Cardiac muscle cell (in vitro differentiated cells and primary cell): ENCODE data around the gene PNKD. TPM values are rescaled to one million over a fixed set of nuclear protein-coding genes. Genes with fewer than 3 reads are reported as not detected.
A peak's percentile ranks its signal among the peaks of the same experiment; 100 is the strongest.

Experiments
- DNase-seq, 2 donors: peaks; one replicate each; pipeline versions ENCODE4 v3.0.0 to v3.0.0-alpha.2; 2010 to 2017; ENCODE audit warnings: low read depth in 1 of 2, low spot score in 1 of 2
- H3K27ac ChIP-seq: fragments of 200-600 bp; sonication (generic); 2 replicates; pipeline ENCODE4 v1.5.1; 2016
- H3K27me3 ChIP-seq: fragments of 200-600 bp; sonication (generic); 2 replicates; pipeline ENCODE4 v1.6.0; 2016; ENCODE audit warnings: control low read depth
- H3K36me3 ChIP-seq: fragments of 200-600 bp; sonication (generic); 2 replicates; pipeline ENCODE4 v1.5.1; 2016; ENCODE audit warnings: control low read depth
- H3K4me1 ChIP-seq: fragments of 200-600 bp; sonication (generic); 2 replicates; pipeline ENCODE4 v1.8.1; 2017; ENCODE audit warnings: low read depth, mild to moderate bottlenecking, mixed run types
- H3K4me3 ChIP-seq: fragments of 200-600 bp; sonication (generic); 2 replicates; pipeline ENCODE4 v1.5.1; 2016; ENCODE audit warnings: mild to moderate bottlenecking
- H3K9me3 ChIP-seq: fragments of 200-600 bp; sonication (generic); 2 replicates; pipeline ENCODE4 v1.5.1; 2017; ENCODE audit warnings: low read depth, mild to moderate bottlenecking, control low read depth
- CTCF ChIP-seq: IDR thresholded peaks from 2 replicates; pipeline ENCODE4 v1.5.1; 2012; ENCODE audit warnings: low read depth, mild to moderate bottlenecking, low read length
- polyA plus RNA-seq: library from polyadenylated mRNA; unstranded; fragments of >200 nt; fragmentation: Nextera tagmentation; extraction: Ambion mirVana; gene quantifications from 2 replicates; pipeline ENCODE4 v1.2.1, GENCODE V29; 2016
- total RNA-seq: library from RNA; depleted of rRNA; stranded (reverse); fragments of >200 nt; gene quantifications from 2 replicates; pipeline ENCODE4 v1.2.3, GENCODE V29; 2016

Gene PNKD
- total and polyA plus RNA-seq, 2 experiments from 2014 or later, result 103 to 287 TPM

- H3K27ac ChIP-seq, result no peak overlapping the region
- H3K4me1 ChIP-seq, result peaks cover 6% of the 10 kb centered on the region
- H3K9me3 ChIP-seq, result no peaks in the 10 kb centered on the region
- no peak for TF ChIP-seq CTCF
- H3K36me3 ChIP-seq, result peaks cover 24% of the 10 kb centered on the region
- no peaks in the 10 kb centered on the region for H3K27me3 ChIP-seq
- DNase-seq, result no peak
- no peak overlapping the region for H3K4me3 ChIP-seq
Measured at GRCh38 chr2:218275371-218276072, 5.2 kb downstream of the PNKD start.

GRCh38 chr2:218276986-218277755 lies 6.9 kb downstream of the PNKD start:
- Histone ChIP-seq H3K9me3 (no peaks in the 10 kb centered on the region), H3K4me1 (no peaks in the 10 kb centered on the region), H3K36me3 (peaks cover 24% of the 10 kb centered on the region), H3K4me3 (no peak overlapping the region), H3K27me3 (no peaks in the 10 kb centered on the region), H3K27ac (no peak overlapping the region)
- peak; percentile 14 for TF ChIP-seq CTCF
- no peak for DNase-seq

GRCh38 chr2:218277921-218278320 lies 7.6 kb downstream of the PNKD start:
- H3K36me3 ChIP-seq, result peaks cover 24% of the 10 kb centered on the region
- no peak for TF ChIP-seq CTCF
- no peaks in the 10 kb centered on the region for H3K4me1 ChIP-seq
- H3K4me3 ChIP-seq, result no peak overlapping the region
- no peaks in the 10 kb centered on the region for H3K9me3 ChIP-seq
- no peak overlapping the region for H3K27ac ChIP-seq
- no peak for DNase-seq
- H3K27me3 ChIP-seq, result no peaks in the 10 kb centered on the region

- Histone ChIP-seq H3K4me3 (no peak overlapping the region), H3K4me1 (no peaks in the 10 kb centered on the region), H3K27ac (no peak overlapping the region), H3K9me3 (no peaks in the 10 kb centered on the region), H3K36me3 (peaks cover 21% of the 10 kb centered on the region), H3K27me3 (no peaks in the 10 kb centered on the region)
- DNase-seq, result no peak
- TF ChIP-seq CTCF, result no peak
Measured at GRCh38 chr2:218278531-218279360, 8.4 kb downstream of the PNKD start.

GRCh38 chr2:218280260-218280870 lies 10.0 kb downstream of the PNKD start:
- Histone ChIP-seq H3K27ac (no peak overlapping the region), H3K4me1 (no peaks in the 10 kb centered on the region), H3K9me3 (no peaks in the 10 kb centered on the region), H3K4me3 (no peak overlapping the region), H3K27me3 (no peaks in the 10 kb centered on the region), H3K36me3 (peaks cover 7% of the 10 kb centered on the region)
- DNase-seq, result no peak
- TF ChIP-seq CTCF, result no peak
